ENCODE results near the gene HSFX4.
A peak's percentile ranks its signal among the peaks of the same experiment; 100 is the strongest.

The HSFX4 gene

GRCh38 chrX:149961572-149961971 is 32.2 kb downstream of the HSFX4 start:
- Histone ChIP-seq H2AFZ (ENCODE audit: low read depth, low read length) (no peak overlapping the region), H3K36me3 (replicated peaks; ENCODE audit: low read depth, low read length) (peaks cover 9% of the 10 kb centered on the region), H3K9ac (ENCODE audit: low read length) (no peak overlapping the region), H3K9me3 (ENCODE audit: insufficient read depth, low read length) (no peaks in the 10 kb centered on the region), H3K27me3 (ENCODE audit: low read depth, low read length) (no peaks in the 10 kb centered on the region), H3K4me3 (ENCODE audit: low read length) (no peak overlapping the region), H3K4me1 (ENCODE audit: low read length) (peaks cover 6% of the 10 kb centered on the region), H4K20me1 (ENCODE audit: insufficient read depth, low read length) (no peaks in the 10 kb centered on the region), H3K79me2 (ENCODE audit: low read length) (no peaks in the 10 kb centered on the region), H3K27ac (ENCODE audit: low read length) (no peak overlapping the region), H3K4me2 (ENCODE audit: low read length) (no peak overlapping the region)
- no peak for TF ChIP-seq CTCF (IDR thresholded peaks at IDR 0.05; ENCODE audit: low read depth, low read length)
- no peak for TF ChIP-seq EZH2phosphoT487 (IDR thresholded peaks at IDR 0.05; ENCODE audit: low read depth)

GRCh38 chrX:149962010-149962409 is 32.6 kb downstream of the HSFX4 start:
- no peak overlapping the region for H3K4me2 ChIP-seq (ENCODE audit: low read length)
- TF ChIP-seq EZH2phosphoT487 (IDR thresholded peaks at IDR 0.05; ENCODE audit: low read depth) (no peak), CTCF (IDR thresholded peaks at IDR 0.05; ENCODE audit: low read depth, low read length) (no peak)
- peaks cover 12% of the 10 kb centered on the region for H3K36me3 ChIP-seq (replicated peaks; ENCODE audit: low read depth, low read length)
- peaks cover 6% of the 10 kb centered on the region for H3K4me1 ChIP-seq (ENCODE audit: low read length)
- H3K79me2 ChIP-seq (ENCODE audit: low read length): no peaks in the 10 kb centered on the region
- H3K4me3 ChIP-seq (ENCODE audit: low read length): no peak overlapping the region
- H3K9ac ChIP-seq (ENCODE audit: low read length): no peak overlapping the region
- H3K9me3 ChIP-seq (ENCODE audit: insufficient read depth, low read length): no peaks in the 10 kb centered on the region
- no peak overlapping the region for H2AFZ ChIP-seq (ENCODE audit: low read depth, low read length)
- no peaks in the 10 kb centered on the region for H4K20me1 ChIP-seq (ENCODE audit: insufficient read depth, low read length)
- H3K27ac ChIP-seq (ENCODE audit: low read length): no peak overlapping the region
- H3K27me3 ChIP-seq (ENCODE audit: low read depth, low read length): no peaks in the 10 kb centered on the region

- H3K79me2 ChIP-seq (ENCODE audit: low read length): no peaks in the 10 kb centered on the region
- H3K4me2 ChIP-seq (ENCODE audit: low read length): no peak overlapping the region
- no peak overlapping the region for H3K9ac ChIP-seq (ENCODE audit: low read length)
- H3K4me3 ChIP-seq (ENCODE audit: low read length): no peak overlapping the region
- H3K9me3 ChIP-seq (ENCODE audit: insufficient read depth, low read length): no peaks in the 10 kb centered on the region
- no peak overlapping the region for H2AFZ ChIP-seq (ENCODE audit: low read depth, low read length)
- H4K20me1 ChIP-seq (ENCODE audit: insufficient read depth, low read length): no peaks in the 10 kb centered on the region
- H3K36me3 ChIP-seq (replicated peaks; ENCODE audit: low read depth, low read length): peaks cover 12% of the 10 kb centered on the region
- H3K27me3 ChIP-seq (ENCODE audit: low read depth, low read length): no peaks in the 10 kb centered on the region
- TF ChIP-seq CTCF (IDR thresholded peaks at IDR 0.05; ENCODE audit: low read depth, low read length): peak; percentile 84
- TF ChIP-seq EZH2phosphoT487 (IDR thresholded peaks at IDR 0.05; ENCODE audit: low read depth): no peak
- peak overlapping the region; percentile 36; the same call in 1 of the 2 replicates for H3K27ac ChIP-seq (ENCODE audit: low read length)
- peaks cover 6% of the 10 kb centered on the region for H3K4me1 ChIP-seq (ENCODE audit: low read length)
Observed at GRCh38 chrX:149962859-149963757, 33.7 kb downstream of the HSFX4 start.

GRCh38 chrX:149979126-149979644 is 49.8 kb downstream of the HSFX4 start:
- Histone ChIP-seq H3K4me3 (ENCODE audit: low read length) (peak overlapping the region; percentile 37), H3K4me1 (ENCODE audit: low read length) (peaks cover 41% of the 10 kb centered on the region), H3K27ac (ENCODE audit: low read length) (peak overlapping the region; percentile 69), H2AFZ (ENCODE audit: low read depth, low read length) (no peak overlapping the region), H3K79me2 (ENCODE audit: low read length) (no peaks in the 10 kb centered on the region), H3K27me3 (ENCODE audit: low read depth, low read length) (no peaks in the 10 kb centered on the region), H4K20me1 (ENCODE audit: insufficient read depth, low read length) (no peaks in the 10 kb centered on the region), H3K4me2 (ENCODE audit: low read length) (peak overlapping the region; percentile 78), H3K36me3 (replicated peaks; ENCODE audit: low read depth, low read length) (no peaks in the 10 kb centered on the region), H3K9me3 (ENCODE audit: insufficient read depth, low read length) (no peaks in the 10 kb centered on the region), H3K9ac (ENCODE audit: low read length) (peak overlapping the region; percentile 62; the same call in 1 of the 2 replicates)
- TF ChIP-seq EZH2phosphoT487 (IDR thresholded peaks at IDR 0.05; ENCODE audit: low read depth) (no peak), CTCF (IDR thresholded peaks at IDR 0.05; ENCODE audit: low read depth, low read length) (no peak)
